NCI-H748 treated with DMSO at 0.1 percent for 48 hours (cell line): ENCODE measurements around the gene SYK.
A peak's percentile ranks its signal among the peaks of the same experiment; 100 is the strongest.

Experiments
- DNase-seq: peaks from one replicate; lab custom pipeline; 2025; lab: John Stamatoyannopoulos, UW

Gene SYK

GRCh38 chr9:90906316-90907055, 104.9 kb downstream of the SYK start:
- no peak for DNase-seq

DNA sequence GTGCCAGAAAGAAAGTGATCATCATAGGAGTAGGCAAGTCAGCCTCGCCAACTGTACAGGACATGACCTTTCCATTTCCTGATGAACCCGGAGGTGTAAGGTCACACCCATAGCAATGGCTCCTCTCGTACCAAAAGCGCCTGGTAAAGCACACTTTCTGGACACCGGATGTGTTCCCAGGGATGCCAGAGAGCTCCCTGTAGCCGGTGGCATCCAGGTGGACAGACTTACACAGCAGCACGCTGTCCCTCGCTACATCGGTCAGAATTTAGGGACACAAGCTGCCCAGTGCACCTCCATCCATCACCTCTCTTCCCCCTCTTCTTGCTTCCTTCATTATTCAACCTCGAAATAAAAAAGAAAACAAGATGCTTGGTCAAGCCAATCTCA, 105.4 kb downstream of the SYK start:
- no peak for DNase-seq

DNA sequence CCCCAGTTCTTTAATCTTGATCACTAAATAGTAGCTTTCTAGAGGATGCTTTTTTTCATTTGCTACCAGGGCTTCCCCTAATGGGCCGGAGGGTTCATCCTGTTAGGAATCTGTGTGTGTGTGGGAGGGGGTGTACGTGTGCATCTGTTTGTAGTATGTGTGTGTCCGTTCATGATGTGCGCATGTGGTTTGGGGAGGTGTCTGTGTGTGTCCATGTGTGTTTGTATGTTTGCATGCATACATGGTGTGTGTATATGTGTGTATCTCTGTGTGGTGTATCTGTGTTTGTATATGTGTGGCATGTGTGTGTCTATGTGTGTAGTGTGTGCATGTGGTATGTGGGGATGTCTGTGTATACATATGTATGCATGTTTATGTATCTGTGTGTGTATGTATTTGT, 106.2 kb downstream of the SYK start:
- DNase-seq, result no peak

DNA sequence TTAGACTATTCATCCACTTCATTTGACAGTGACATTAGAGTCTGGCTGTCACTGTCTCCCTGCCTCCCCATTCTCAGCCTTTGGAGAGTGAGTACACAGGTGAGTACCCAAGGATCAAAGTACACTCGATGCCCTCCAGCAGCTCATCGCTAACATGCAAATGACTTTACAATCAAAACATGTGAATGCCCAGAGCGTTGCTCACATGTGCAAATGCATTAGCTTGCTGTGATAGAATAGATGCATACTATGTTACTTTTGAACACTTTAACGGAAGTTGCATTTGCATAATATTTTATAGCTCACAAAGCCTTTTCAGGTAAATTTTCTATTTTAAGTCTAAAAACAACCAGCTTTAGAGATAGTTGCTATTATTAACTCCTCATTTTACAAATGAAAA, 107.6 kb downstream of the SYK start:
- no peak for DNase-seq

GRCh38 chr9:90909747-90910283, 108.2 kb downstream of the SYK start:
- DNase-seq, result no peak

DNA sequence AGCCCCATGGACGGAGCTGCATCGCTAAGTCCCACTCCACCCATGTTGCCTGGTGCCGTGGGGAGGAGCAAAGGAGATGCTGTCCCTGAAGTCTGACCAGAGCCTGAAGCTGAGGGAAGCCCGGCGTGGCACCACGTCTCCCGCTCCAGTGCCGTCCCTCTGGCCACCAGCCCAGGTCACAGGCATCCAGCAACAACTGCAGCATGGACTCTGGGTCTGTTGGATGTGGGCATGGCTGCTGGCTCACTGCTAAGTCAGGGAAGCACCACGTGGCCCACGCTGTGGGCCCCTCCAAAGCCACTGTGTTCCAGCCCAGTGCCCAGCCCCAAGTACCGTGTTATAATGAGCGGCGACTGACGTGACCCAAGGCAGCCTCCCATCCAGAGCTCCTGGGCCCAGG, 112.6 kb downstream of the SYK start:
- DNase-seq, result no peak

GRCh38 chr9:90914868-90915483, 113.4 kb downstream of the SYK start:
- DNase-seq, result peak; percentile 69

- DNase-seq, result no peak
Observed at GRCh38 chr9:90915693-90916092, 114.1 kb downstream of the SYK start.

GRCh38 chr9:90916147-90916734, 114.6 kb downstream of the SYK start:
- no peak for DNase-seq

DNA sequence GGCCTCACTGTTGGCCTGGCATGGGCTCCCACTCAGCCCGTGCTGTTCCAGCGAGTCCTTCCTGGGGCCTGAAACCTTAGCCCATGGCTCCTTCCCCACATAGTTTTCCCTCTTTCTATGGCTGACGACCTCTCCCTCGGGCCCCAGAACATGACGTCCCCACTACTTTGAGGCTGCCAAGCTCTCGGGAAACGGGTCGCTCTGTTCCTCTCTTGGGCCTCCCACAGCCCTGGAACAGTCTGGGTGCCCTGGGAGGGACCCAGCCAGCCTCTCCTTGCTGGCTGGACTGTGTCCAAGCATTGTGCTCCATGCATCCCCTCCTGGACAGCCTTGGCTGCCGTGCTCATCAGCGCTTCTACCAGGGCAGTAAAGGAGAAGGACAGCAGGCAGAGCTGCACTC, 118.3 kb downstream of the SYK start:
- no peak for DNase-seq

GRCh38 chr9:90921104-90921503, 119.5 kb downstream of the SYK start:
- no peak for DNase-seq

DNA sequence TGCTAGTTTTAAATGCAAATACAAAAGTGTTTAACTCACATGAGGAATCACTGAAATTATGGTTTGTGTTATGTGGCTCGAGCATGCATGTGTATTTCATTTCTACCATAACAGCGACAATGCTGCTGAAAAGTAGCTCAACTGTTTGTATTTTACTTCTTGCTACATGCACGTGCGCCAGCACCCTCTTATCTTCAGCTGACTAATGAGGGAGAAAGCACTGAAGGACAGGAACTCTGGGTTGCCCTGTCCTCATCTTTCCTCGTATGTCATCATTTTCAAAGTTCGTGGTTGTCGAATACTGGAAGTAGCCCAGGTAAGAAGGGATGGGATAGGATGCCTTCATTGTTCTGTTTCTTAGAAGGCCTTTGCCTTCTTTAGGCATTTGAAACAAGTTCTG, 120.3 kb downstream of the SYK start:
- no peak for DNase-seq

DNA sequence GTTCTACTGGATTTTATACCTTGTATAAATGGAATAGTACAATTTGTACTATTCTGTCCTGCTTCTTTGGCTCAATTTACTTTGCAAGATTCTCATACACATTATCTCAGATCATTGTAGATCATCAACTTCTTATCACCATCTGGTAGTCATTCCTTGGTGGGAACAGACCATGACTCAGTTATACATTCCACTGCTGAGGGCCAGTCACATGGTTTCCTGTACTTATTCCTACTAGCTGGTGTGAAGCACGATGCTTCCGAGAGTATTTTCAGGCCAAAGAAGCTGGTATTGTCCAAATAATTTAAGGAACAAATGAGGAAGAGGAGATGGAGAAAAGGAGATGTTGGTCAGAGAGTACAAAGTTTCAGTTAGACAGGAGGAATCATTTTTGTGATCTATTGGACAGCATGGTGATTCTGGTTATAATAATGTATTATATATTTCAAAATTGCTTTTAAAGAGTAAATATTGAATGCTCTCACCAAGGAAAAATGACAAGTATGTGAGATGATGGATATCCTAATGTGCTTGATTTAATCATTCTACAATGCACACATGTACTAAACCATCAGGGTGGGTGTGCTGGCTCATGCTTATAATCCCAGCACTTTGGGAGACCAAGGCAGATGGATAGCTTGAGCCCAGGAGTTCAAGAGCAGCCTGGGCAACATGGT, 124.1 kb downstream of the SYK start:
- no peak for DNase-seq

- no peak for DNase-seq
Observed at GRCh38 chr9:90926936-90927335, 125.3 kb downstream of the SYK start.

DNA sequence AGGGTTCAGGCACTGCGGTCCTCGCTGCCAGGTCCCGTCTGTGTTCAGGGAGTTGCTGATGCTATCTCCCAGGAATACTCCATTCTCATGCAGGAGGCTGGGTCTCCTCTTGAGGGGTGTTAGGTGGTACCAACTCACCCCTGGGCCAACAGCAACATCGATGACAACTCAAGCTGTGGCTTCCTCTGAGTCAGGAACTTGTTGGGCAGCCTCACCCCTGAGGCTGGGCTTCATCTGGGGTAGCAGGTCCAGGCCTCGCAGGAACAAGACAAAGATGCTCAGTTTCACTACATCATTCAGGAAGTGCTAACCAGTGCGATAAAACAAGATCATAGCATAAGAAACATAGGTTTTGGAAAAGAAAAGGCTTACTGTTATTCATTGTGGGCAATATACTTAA, 125.9 kb downstream of the SYK start:
- no peak for DNase-seq

DNA sequence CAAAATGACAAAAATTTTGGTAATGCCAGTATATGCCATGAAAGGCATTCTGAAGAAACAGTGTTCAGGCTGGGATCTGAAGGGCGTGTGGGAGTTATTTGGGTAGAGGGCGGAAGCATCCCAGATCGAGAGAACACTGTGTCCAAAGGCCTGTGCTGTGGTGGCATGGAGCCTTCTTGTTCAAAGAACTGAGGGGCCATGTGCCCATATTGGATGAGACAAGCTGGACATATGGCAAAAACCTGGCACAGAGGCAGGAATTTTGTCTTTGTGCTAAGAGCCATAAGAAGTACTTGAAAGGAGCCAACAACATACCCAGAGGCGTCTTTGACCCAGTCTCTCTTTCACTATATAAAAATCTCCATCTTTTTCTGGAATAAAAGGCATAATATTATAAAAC, 128.0 kb downstream of the SYK start:
- no peak for DNase-seq

- DNase-seq, result no peak
Observed at GRCh38 chr9:90933468-90933867, 131.8 kb downstream of the SYK start.

DNA sequence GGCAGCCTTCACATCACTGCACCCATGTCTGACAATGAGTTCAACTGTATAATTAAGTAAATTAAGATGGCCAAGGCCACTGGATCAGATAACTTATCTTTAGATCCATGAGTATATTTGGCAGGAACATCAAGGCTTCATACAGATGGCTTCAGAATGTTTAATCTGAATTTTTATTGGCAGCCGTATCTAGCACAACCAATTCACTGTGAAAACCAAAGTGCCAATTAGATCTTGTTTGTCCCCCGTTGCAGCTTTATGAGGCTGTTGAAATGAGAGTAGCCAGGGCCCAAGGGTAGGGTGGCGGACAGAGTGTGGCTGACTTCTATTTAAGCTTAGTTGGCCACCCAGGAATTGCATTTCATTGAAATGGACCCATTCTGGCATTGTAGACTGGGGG, 137.7 kb downstream of the SYK start:
- no peak for DNase-seq

DNA sequence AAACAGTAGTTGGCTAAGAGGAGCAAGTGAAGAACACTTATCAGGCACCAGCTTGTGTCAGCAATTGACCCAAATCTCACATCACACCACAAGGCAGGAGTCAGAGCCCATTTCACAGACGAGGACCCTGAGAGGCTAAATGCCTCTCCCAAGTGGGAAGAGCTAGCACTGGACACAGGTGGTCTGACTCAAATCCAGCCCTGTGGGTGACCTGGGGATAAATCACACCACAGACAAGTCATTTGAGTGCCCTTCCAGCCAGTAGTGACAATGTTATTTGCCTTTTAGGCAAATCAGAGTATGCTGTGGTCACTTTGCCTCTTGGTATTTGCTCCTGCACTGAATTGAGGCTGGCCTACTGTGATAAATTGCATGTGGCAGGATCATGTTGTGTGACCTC, 138.7 kb downstream of the SYK start:
- no peak for DNase-seq

DNA sequence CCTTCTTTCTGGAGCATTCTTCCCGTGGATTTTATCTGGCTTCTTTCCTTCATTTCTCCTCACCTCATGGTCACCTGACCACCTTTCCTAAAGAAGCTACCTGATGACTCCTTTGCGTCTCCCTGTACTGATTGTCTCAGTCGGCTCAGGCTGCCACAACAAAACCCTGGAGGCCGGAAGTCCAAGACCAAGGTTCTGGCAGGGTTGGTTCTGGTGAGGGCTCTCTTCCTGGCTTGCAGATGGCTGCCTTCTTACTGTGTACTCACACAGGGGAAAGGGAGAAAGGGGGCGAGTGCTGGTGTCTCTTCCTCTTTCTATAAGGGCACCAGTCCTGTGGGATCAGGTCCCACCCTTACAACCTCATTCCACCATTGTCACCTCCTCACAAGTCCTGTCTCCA, 140.0 kb downstream of the SYK start:
- DNase-seq, result no peak

- DNase-seq, result no peak
Observed at GRCh38 chr9:90942555-90942954, 140.9 kb downstream of the SYK start.

DNA sequence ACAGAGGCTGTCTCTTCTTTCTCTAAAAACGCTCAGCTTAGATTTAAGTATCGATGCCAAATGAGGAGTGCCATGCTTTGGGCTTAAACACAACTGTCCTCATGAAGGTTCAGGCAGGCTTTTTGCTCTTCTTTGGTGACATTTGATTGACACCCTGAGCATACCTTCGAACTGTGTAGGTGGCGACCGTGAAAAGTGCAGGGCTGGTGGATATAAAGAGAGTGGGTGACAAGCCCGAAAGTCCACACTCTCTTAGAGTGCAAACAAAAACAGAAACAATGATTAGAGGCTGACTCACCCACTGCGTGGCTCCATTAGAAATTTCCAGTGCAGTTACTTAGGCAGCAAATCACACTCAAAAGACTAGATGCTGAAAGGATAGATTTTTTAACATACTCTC, 141.7 kb downstream of the SYK start:
- DNase-seq, result no peak

DNA sequence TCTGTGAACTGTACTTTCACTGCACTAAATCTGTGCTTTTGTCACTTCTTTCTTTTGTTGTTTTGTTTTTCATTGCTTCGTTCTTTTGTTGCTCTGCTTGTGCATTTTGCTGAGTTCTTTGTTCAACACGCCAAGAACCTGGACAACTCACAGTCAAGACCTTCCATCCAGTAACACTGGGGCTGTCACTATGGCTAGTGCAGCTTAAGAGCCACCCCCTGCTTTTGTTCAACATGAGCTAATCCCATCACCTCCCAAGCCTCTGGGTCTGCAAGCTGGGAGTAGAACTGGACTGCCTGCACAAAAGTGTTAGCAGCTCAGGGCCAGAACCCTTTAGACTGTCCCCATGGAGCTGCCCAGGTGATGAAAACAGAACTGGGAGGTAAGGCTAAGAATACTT, 143.7 kb downstream of the SYK start:
- no peak for DNase-seq
